RWPE1 (cell line): ENCODE results near the gene EPB41L4A.
"Not testable (repeated sequence)": the region's sequence is repeated elsewhere in the genome, so short reads cannot be mapped to it uniquely, and the experiment has no call there.

Experiments used
- CTCF ChIA-PET: fragments of 350-600 bp; sonication (Branson Sonifier 250); formaldehyde crosslinking; extraction: SDS; loops from one replicate; lab custom pipeline; 2021; lab: Yijun Ruan, JAX
- POLR2A ChIA-PET: fragments of 400-600 bp; formaldehyde crosslinking; extraction: SDS; loops from one replicate; lab custom pipeline; 2020; ENCODE audit warnings: antibody characterized with exemption; ENCODE audit not compliant: low non-redundant PET; lab: Yijun Ruan, JAX
- DNase-seq: peaks from one replicate; pipeline ENCODE4 v3.0.0; 2012; ENCODE audit warnings: low spot score
- H3K27ac ChIP-seq: fragments of 450-650 bp; 2 replicates; pipeline ENCODE4 v1.5.1; 2017
- CTCF ChIP-seq: fragments of 450-650 bp; conservative IDR thresholded peaks from 2 replicates; pipeline ENCODE4 v1.5.1; 2017; ENCODE audit warnings: low read depth, mild to moderate bottlenecking

The EPB41L4A gene, protein sequence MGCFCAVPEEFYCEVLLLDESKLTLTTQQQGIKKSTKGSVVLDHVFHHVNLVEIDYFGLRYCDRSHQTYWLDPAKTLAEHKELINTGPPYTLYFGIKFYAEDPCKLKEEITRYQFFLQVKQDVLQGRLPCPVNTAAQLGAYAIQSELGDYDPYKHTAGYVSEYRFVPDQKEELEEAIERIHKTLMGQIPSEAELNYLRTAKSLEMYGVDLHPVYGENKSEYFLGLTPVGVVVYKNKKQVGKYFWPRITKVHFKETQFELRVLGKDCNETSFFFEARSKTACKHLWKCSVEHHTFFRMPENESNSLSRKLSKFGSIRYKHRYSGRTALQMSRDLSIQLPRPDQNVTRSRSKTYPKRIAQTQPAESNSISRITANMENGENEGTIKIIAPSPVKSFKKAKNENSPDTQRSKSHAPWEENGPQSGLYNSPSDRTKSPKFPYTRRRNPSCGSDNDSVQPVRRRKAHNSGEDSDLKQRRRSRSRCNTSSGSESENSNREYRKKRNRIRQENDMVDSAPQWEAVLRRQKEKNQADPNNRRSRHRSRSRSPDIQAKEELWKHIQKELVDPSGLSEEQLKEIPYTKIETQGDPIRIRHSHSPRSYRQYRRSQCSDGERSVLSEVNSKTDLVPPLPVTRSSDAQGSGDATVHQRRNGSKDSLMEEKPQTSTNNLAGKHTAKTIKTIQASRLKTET

GRCh38 chr5:112419164-112419985 is at the start of gene EPB41L4A:
EPB41L4A (minus strand) TSS chr5:112419277; CDS start chr5:112419039, 238 bp downstream.
- DNase-seq = peak; percentile 68
- H3K27ac ChIP-seq = peak within 1 kb of the TSS; percentile 91
- TF ChIP-seq CTCF = no peak
- ChIA-PET POLR2A (interaction anchor here (0.6 kb wide), 1 partner anchor 251 kb away, joined by 3 read pairs; no protein-coding TSS in a partner anchor), CTCF (interaction anchor here (0.5 to 3.2 kb wide), 27 partner anchors 9 to 425 kb away, joined by 3 to 38 read pairs (median 4); no protein-coding TSS in a partner anchor)

DNA sequence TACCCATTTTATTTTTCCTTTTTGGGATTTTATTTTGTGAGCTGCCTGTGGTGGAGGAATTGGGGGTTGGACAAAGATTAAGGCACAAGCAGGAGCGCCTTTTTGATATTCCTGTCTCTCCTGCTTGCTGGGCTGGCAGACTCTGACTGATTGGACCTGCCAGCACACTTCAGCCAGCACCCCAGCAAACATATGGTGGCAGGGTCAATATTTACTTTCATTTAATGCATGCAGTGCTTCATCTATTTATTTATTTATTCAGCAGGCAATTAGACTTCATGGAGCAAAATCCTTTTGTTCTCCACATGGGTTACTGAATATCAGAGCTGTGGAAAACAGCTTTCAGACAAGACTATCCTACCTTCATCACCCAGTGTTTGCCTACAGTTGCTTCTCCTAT is 48.4 kb upstream of the EPB41L4A start:
- ChIA-PET CTCF (no interaction called here), POLR2A (no interaction called here)
- TF ChIP-seq CTCF = no peak
- DNase-seq = no peak
- H3K27ac ChIP-seq = no peak overlapping the region

GRCh38 chr5:112466261-112466660 is 47.2 kb upstream of the EPB41L4A start:
- DNase-seq, POLR2A ChIA-PET, H3K27ac ChIP-seq, CTCF ChIA-PET: not testable (repeated sequence)

DNA sequence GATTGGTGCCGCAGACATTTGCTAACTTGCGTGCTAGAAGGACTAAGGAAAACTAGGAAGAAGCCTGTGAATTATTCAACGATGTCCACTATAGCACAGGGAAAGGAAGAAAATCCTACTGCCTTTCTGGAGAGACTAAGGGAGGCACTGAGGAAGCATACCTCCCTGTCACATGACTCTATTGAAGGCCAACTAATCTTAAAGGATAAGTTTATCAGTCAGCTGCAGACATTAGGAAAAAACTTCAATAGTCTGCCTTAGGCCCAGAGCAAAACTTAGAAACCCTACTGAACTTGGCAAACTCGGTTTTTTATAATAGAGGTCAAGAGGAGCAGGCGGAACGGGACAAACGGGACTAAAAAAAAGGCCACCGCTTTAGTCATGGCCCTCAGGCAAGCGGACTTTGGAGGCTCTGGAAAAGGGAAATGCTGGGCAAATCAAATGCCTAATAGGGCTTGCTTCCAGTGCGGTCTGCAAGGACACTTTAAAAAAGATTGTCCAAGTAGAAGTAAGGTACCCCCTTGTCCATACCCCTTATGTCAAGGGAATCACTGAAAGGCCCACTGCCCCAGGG is 28.2 kb upstream of the EPB41L4A start:
- POLR2A ChIA-PET = not testable (repeated sequence)
- CTCF ChIA-PET = interaction anchor here (0.6 kb wide), 1 partner anchor 191 kb away, joined by 3 read pairs; no protein-coding TSS in a partner anchor

DNA sequence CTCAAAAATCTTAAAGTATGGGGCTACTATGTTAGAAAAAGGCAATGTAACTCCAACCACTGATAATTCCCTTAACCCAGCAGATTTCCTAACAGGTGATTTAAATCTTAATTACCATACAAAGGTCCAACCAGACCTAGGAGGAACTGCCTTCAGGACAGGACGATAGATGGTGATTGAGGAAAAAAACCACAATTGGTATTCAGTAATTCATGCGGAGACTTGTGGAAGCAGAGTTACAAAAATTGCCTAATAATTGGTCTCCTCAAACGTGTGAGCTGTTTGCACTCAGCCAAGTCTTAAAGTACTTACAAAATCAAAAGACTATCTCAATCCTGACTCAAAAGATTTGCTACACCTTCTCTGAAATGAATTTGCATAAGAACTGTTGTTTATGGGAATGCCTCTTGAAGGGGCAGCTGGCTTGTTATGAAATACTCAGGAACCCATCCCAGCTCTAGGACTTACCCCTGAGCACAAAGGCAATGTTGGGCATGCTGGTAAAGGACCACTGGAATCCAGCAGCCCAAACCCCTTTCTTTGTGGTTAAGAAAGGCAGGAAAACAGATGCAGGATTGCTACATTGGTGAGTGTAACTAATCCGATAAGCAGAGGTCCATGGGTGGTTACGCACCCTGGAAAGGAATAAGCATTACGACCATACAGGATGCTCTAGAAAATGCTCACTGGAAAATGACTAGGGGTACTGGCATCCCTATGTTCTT is 26.7 kb upstream of the EPB41L4A start:
- no peak for DNase-seq
- ChIA-PET CTCF (no interaction called here), POLR2A (no interaction called here)
- no peak overlapping the region for H3K27ac ChIP-seq
- TF ChIP-seq CTCF = no peak

More for the DNA sequence above, 28.2 kb upstream of the EPB41L4A start:
- not testable (repeated sequence) for H3K27ac ChIP-seq, DNase-seq

- POLR2A ChIA-PET, H3K27ac ChIP-seq, DNase-seq, CTCF ChIA-PET: not testable (repeated sequence)
Measured at GRCh38 chr5:112443932-112444331, 24.9 kb upstream of the EPB41L4A start.

DNA sequence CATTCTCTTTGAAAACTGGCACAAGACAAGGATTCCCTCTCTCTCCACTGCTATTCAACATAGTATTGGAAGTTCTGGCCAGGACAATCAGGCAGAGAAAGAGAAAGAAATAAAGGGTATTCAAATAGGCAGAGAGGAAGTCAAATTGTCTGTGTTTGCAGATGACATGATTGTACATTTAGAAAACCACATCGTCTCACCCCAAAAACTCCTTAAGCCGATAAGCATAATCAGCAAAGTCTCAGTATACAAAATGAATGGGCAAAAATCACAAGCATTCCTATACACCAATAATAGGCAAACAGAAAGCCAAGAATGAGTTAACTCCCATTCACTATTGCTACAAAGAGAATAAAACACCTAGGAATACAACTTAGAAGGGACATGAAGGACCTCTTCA is 21.0 kb upstream of the EPB41L4A start:
- no peak overlapping the region for H3K27ac ChIP-seq
- DNase-seq = no peak
- POLR2A ChIA-PET = no interaction called here
- TF ChIP-seq CTCF = no peak
- CTCF ChIA-PET = interaction anchor here (0.7 kb wide), 1 partner anchor 17 kb away, joined by 5 read pairs; no protein-coding TSS in a partner anchor
